ENCODE measurements around the gene SLC44A1. TPM values are rescaled to one million over a fixed set of nuclear protein-coding genes. Genes with fewer than 3 reads are reported as not detected.

Gene SLC44A1
- total RNA-seq, 1 experiment from 2014 or later, result 3.7 TPM

GRCh38 chr9:105281926-105282325, 37.5 kb downstream of the SLC44A1 start:
- DNase-seq, result no peak
- no peaks in the 10 kb centered on the region for H3K27me3 ChIP-seq (ENCODE audit: low read length)
- H4K20me1 ChIP-seq (ENCODE audit: insufficient read depth, low read depth, low read length), result no peaks in the 10 kb centered on the region
- no peaks in the 10 kb centered on the region for H3K79me2 ChIP-seq (ENCODE audit: low read length)
- no peaks in the 10 kb centered on the region for H3K9me3 ChIP-seq (ENCODE audit: low read length)
- H2AFZ ChIP-seq (ENCODE audit: low read length), result no peak overlapping the region
- no peaks in the 10 kb centered on the region for H3K9me2 ChIP-seq (replicated peaks; ENCODE audit: insufficient read depth, low read length)
- H3K4me3 ChIP-seq (ENCODE audit: low read length), result no peak overlapping the region
- no peaks in the 10 kb centered on the region for H3K4me1 ChIP-seq (ENCODE audit: low read length)
- no peak overlapping the region for H3K4me2 ChIP-seq (ENCODE audit: low read depth, low read length, poor library complexity, severe bottlenecking)
- H3K27ac ChIP-seq (ENCODE audit: low read length), result no peak overlapping the region
- H3K9ac ChIP-seq (ENCODE audit: low read length), result no peak overlapping the region
- no peaks in the 10 kb centered on the region for H3K36me3 ChIP-seq (ENCODE audit: insufficient read depth, low read length)

GRCh38 chr9:105282870-105283621, 38.6 kb downstream of the SLC44A1 start:
- H4K20me1 ChIP-seq (ENCODE audit: insufficient read depth, low read depth, low read length), result no peaks in the 10 kb centered on the region
- H3K4me3 ChIP-seq (ENCODE audit: low read length), result no peak overlapping the region
- no peak overlapping the region for H3K27ac ChIP-seq (ENCODE audit: low read length)
- no peak overlapping the region for H2AFZ ChIP-seq (ENCODE audit: low read length)
- no peak overlapping the region for H3K4me2 ChIP-seq (ENCODE audit: low read depth, low read length, poor library complexity, severe bottlenecking)
- H3K36me3 ChIP-seq (ENCODE audit: insufficient read depth, low read length), result no peaks in the 10 kb centered on the region
- DNase-seq, result no peak
- H3K27me3 ChIP-seq (ENCODE audit: low read length), result no peaks in the 10 kb centered on the region
- no peaks in the 10 kb centered on the region for H3K4me1 ChIP-seq (ENCODE audit: low read length)
- no peaks in the 10 kb centered on the region for H3K9me3 ChIP-seq (ENCODE audit: low read length)
- no peaks in the 10 kb centered on the region for H3K79me2 ChIP-seq (ENCODE audit: low read length)
- H3K9ac ChIP-seq (ENCODE audit: low read length), result no peak overlapping the region
- H3K9me2 ChIP-seq (replicated peaks; ENCODE audit: insufficient read depth, low read length), result no peaks in the 10 kb centered on the region

GRCh38 chr9:105283795-105284194, 39.3 kb downstream of the SLC44A1 start:
- Histone ChIP-seq H3K27ac (ENCODE audit: low read length) (no peak overlapping the region), H2AFZ (ENCODE audit: low read length) (no peak overlapping the region), H3K9me2 (replicated peaks; ENCODE audit: insufficient read depth, low read length) (no peaks in the 10 kb centered on the region), H3K27me3 (ENCODE audit: low read length) (no peaks in the 10 kb centered on the region), H3K4me3 (ENCODE audit: low read length) (no peak overlapping the region), H3K79me2 (ENCODE audit: low read length) (no peaks in the 10 kb centered on the region), H3K4me2 (ENCODE audit: low read depth, low read length, poor library complexity, severe bottlenecking) (no peak overlapping the region), H3K9me3 (ENCODE audit: low read length) (no peaks in the 10 kb centered on the region), H3K4me1 (ENCODE audit: low read length) (no peaks in the 10 kb centered on the region), H3K36me3 (ENCODE audit: insufficient read depth, low read length) (no peaks in the 10 kb centered on the region), H3K9ac (ENCODE audit: low read length) (no peak overlapping the region), H4K20me1 (ENCODE audit: insufficient read depth, low read depth, low read length) (no peaks in the 10 kb centered on the region)
- no peak for DNase-seq

GRCh38 chr9:105284463-105284862, 40.0 kb downstream of the SLC44A1 start:
- Histone ChIP-seq H3K4me1 (ENCODE audit: low read length) (no peaks in the 10 kb centered on the region), H3K79me2 (ENCODE audit: low read length) (no peaks in the 10 kb centered on the region), H3K4me3 (ENCODE audit: low read length) (no peak overlapping the region), H3K4me2 (ENCODE audit: low read depth, low read length, poor library complexity, severe bottlenecking) (no peak overlapping the region), H3K27ac (ENCODE audit: low read length) (no peak overlapping the region), H3K9me2 (replicated peaks; ENCODE audit: insufficient read depth, low read length) (no peaks in the 10 kb centered on the region), H3K9me3 (ENCODE audit: low read length) (no peaks in the 10 kb centered on the region), H4K20me1 (ENCODE audit: insufficient read depth, low read depth, low read length) (no peaks in the 10 kb centered on the region), H3K9ac (ENCODE audit: low read length) (no peak overlapping the region), H2AFZ (ENCODE audit: low read length) (no peak overlapping the region), H3K36me3 (ENCODE audit: insufficient read depth, low read length) (no peaks in the 10 kb centered on the region), H3K27me3 (ENCODE audit: low read length) (no peaks in the 10 kb centered on the region)
- DNase-seq, result no peak

GRCh38 chr9:105286098-105286497, 41.6 kb downstream of the SLC44A1 start:
- DNase-seq, result no peak

GRCh38 chr9:105289305-105289704, 44.9 kb downstream of the SLC44A1 start:
- no peak for DNase-seq
- Histone ChIP-seq H3K4me2 (ENCODE audit: low read depth, low read length, poor library complexity, severe bottlenecking) (no peak overlapping the region), H3K27me3 (ENCODE audit: low read length) (no peaks in the 10 kb centered on the region), H3K9me3 (ENCODE audit: low read length) (no peaks in the 10 kb centered on the region), H3K9me2 (replicated peaks; ENCODE audit: insufficient read depth, low read length) (no peaks in the 10 kb centered on the region), H3K4me1 (ENCODE audit: low read length) (no peaks in the 10 kb centered on the region), H3K79me2 (ENCODE audit: low read length) (no peaks in the 10 kb centered on the region), H2AFZ (ENCODE audit: low read length) (no peak overlapping the region), H3K36me3 (ENCODE audit: insufficient read depth, low read length) (no peaks in the 10 kb centered on the region), H4K20me1 (ENCODE audit: insufficient read depth, low read depth, low read length) (no peaks in the 10 kb centered on the region), H3K4me3 (ENCODE audit: low read length) (no peak overlapping the region), H3K27ac (ENCODE audit: low read length) (no peak overlapping the region), H3K9ac (ENCODE audit: low read length) (no peak overlapping the region)

More at GRCh38 chr9:105286098-105286497, 41.6 kb downstream of the SLC44A1 start:
- no peaks in the 10 kb centered on the region for H3K36me3 ChIP-seq (ENCODE audit: insufficient read depth, low read length)
- H3K79me2 ChIP-seq (ENCODE audit: low read length), result no peaks in the 10 kb centered on the region
- H3K9me2 ChIP-seq (replicated peaks; ENCODE audit: insufficient read depth, low read length), result no peaks in the 10 kb centered on the region
- no peaks in the 10 kb centered on the region for H3K4me1 ChIP-seq (ENCODE audit: low read length)
- no peak overlapping the region for H3K27ac ChIP-seq (ENCODE audit: low read length)
- no peak overlapping the region for H3K4me3 ChIP-seq (ENCODE audit: low read length)
- H3K4me2 ChIP-seq (ENCODE audit: low read depth, low read length, poor library complexity, severe bottlenecking), result no peak overlapping the region
- no peaks in the 10 kb centered on the region for H4K20me1 ChIP-seq (ENCODE audit: insufficient read depth, low read depth, low read length)
- H3K9me3 ChIP-seq (ENCODE audit: low read length), result no peaks in the 10 kb centered on the region
- H3K9ac ChIP-seq (ENCODE audit: low read length), result no peak overlapping the region
- H3K27me3 ChIP-seq (ENCODE audit: low read length), result no peaks in the 10 kb centered on the region
- H2AFZ ChIP-seq (ENCODE audit: low read length), result no peak overlapping the region

- Histone ChIP-seq H3K4me2 (ENCODE audit: low read depth, low read length, poor library complexity, severe bottlenecking) (no peak overlapping the region), H3K27ac (ENCODE audit: low read length) (no peak overlapping the region), H2AFZ (ENCODE audit: low read length) (no peak overlapping the region), H3K9me2 (replicated peaks; ENCODE audit: insufficient read depth, low read length) (no peaks in the 10 kb centered on the region), H3K27me3 (ENCODE audit: low read length) (no peaks in the 10 kb centered on the region), H4K20me1 (ENCODE audit: insufficient read depth, low read depth, low read length) (no peaks in the 10 kb centered on the region), H3K79me2 (ENCODE audit: low read length) (no peaks in the 10 kb centered on the region), H3K36me3 (ENCODE audit: insufficient read depth, low read length) (no peaks in the 10 kb centered on the region), H3K9ac (ENCODE audit: low read length) (no peak overlapping the region), H3K4me3 (ENCODE audit: low read length) (no peak overlapping the region), H3K9me3 (ENCODE audit: low read length) (no peaks in the 10 kb centered on the region), H3K4me1 (ENCODE audit: low read length) (no peaks in the 10 kb centered on the region)
- no peak for DNase-seq
Measured at GRCh38 chr9:105290418-105290817, 46.0 kb downstream of the SLC44A1 start.

GRCh38 chr9:105290954-105291353, 46.5 kb downstream of the SLC44A1 start:
- Histone ChIP-seq H3K9me2 (replicated peaks; ENCODE audit: insufficient read depth, low read length) (no peaks in the 10 kb centered on the region), H3K27ac (ENCODE audit: low read length) (no peak overlapping the region), H3K4me3 (ENCODE audit: low read length) (no peak overlapping the region), H4K20me1 (ENCODE audit: insufficient read depth, low read depth, low read length) (no peaks in the 10 kb centered on the region), H3K9ac (ENCODE audit: low read length) (no peak overlapping the region), H3K4me2 (ENCODE audit: low read depth, low read length, poor library complexity, severe bottlenecking) (no peak overlapping the region), H3K27me3 (ENCODE audit: low read length) (no peaks in the 10 kb centered on the region), H3K36me3 (ENCODE audit: insufficient read depth, low read length) (no peaks in the 10 kb centered on the region), H3K9me3 (ENCODE audit: low read length) (no peaks in the 10 kb centered on the region), H2AFZ (ENCODE audit: low read length) (no peak overlapping the region), H3K4me1 (ENCODE audit: low read length) (no peaks in the 10 kb centered on the region), H3K79me2 (ENCODE audit: low read length) (no peaks in the 10 kb centered on the region)
- no peak for DNase-seq
